ENCODE results near the gene PCSK2. TPM values are rescaled to one million over a fixed set of nuclear protein-coding genes. Genes with fewer than 3 reads are reported as not detected.
"Not testable (repeated sequence)": the region's sequence is repeated elsewhere in the genome, so short reads cannot be mapped to it uniquely, and the experiment has no call there.

Gene PCSK2
- total RNA-seq, 1 donor from 2014 or later = 0.52 TPM

- Histone ChIP-seq H3K9me3 (ENCODE audit: control insufficient read depth in 3 of 3, low read length in 3 of 3) (peaks cover 0 to 2% (median 0%) of the 10 kb centered on the region in 3 donors), H3K27ac (ENCODE audit: low read depth, low read length) (no peak overlapping the region), H3K4me3 (ENCODE audit: low read length in 3 of 3) (no peak overlapping the region), H3K9ac (ENCODE audit: low read depth in 1 of 3, low read length in 3 of 3) (no peak overlapping the region), H3K36me3 (ENCODE audit: control insufficient read depth in 3 of 3, insufficient read depth in 3 of 3, low read length in 3 of 3) (no peaks in the 10 kb centered on the region), H3K4me1 (ENCODE audit: control insufficient read depth in 3 of 3, insufficient read depth in 3 of 3, low read length in 3 of 3) (no peaks in the 10 kb centered on the region), H3K27me3 (ENCODE audit: control insufficient read depth in 3 of 3, insufficient read depth in 3 of 3, low read length in 3 of 3) (no peaks in the 10 kb centered on the region)
Measured at GRCh38 chr20:17210983-17211382, 15.9 kb upstream of the PCSK2 start.

- no peak overlapping the region for H3K9ac ChIP-seq (ENCODE audit: low read depth in 1 of 3, low read length in 3 of 3)
- H3K36me3 ChIP-seq (ENCODE audit: control insufficient read depth in 3 of 3, insufficient read depth in 3 of 3, low read length in 3 of 3) = no peaks in the 10 kb centered on the region
- H3K27ac ChIP-seq (ENCODE audit: low read depth, low read length) = no peak overlapping the region
- H3K4me3 ChIP-seq (ENCODE audit: low read length in 3 of 3) = no peak overlapping the region
- no peaks in the 10 kb centered on the region for H3K4me1 ChIP-seq (ENCODE audit: control insufficient read depth in 3 of 3, insufficient read depth in 3 of 3, low read length in 3 of 3)
- no peaks in the 10 kb centered on the region for H3K27me3 ChIP-seq (ENCODE audit: control insufficient read depth in 3 of 3, insufficient read depth in 3 of 3, low read length in 3 of 3)
- H3K9me3 ChIP-seq (ENCODE audit: control insufficient read depth in 3 of 3, low read length in 3 of 3) = peaks cover 0 to 2% (median 0%) of the 10 kb centered on the region in 3 donors
Measured at GRCh38 chr20:17215167-17215566, 11.7 kb upstream of the PCSK2 start.

- not testable (repeated sequence) for H3K9me3 ChIP-seq (ENCODE audit: control insufficient read depth in 3 of 3, low read length in 3 of 3); H3K4me3 ChIP-seq (ENCODE audit: low read length in 3 of 3); H3K36me3 ChIP-seq (ENCODE audit: control insufficient read depth in 3 of 3, insufficient read depth in 3 of 3, low read length in 3 of 3); H3K27me3 ChIP-seq (ENCODE audit: control insufficient read depth in 3 of 3, insufficient read depth in 3 of 3, low read length in 3 of 3); H3K4me1 ChIP-seq (ENCODE audit: control insufficient read depth in 3 of 3, insufficient read depth in 3 of 3, low read length in 3 of 3); H3K27ac ChIP-seq (ENCODE audit: low read depth, low read length); H3K9ac ChIP-seq (ENCODE audit: low read depth in 1 of 3, low read length in 3 of 3)
Measured at GRCh38 chr20:17219856-17220255, 7.0 kb upstream of the PCSK2 start.

- H3K36me3 ChIP-seq (ENCODE audit: control insufficient read depth in 3 of 3, insufficient read depth in 3 of 3, low read length in 3 of 3) = no peaks in the 10 kb centered on the region
- no peak overlapping the region for H3K4me3 ChIP-seq (ENCODE audit: low read length in 3 of 3)
- H3K4me1 ChIP-seq (ENCODE audit: control insufficient read depth in 3 of 3, insufficient read depth in 3 of 3, low read length in 3 of 3) = peaks cover 2 to 8% (median 3%) of the 10 kb centered on the region in 3 donors
- no peak overlapping the region for H3K27ac ChIP-seq (ENCODE audit: low read depth, low read length)
- no peaks in the 10 kb centered on the region for H3K9me3 ChIP-seq (ENCODE audit: control insufficient read depth in 3 of 3, low read length in 3 of 3)
- no peak overlapping the region for H3K9ac ChIP-seq (ENCODE audit: low read depth in 1 of 3, low read length in 3 of 3)
- peaks cover 25 to 28% (median 28%) of the 10 kb centered on the region in 3 donors for H3K27me3 ChIP-seq (ENCODE audit: control insufficient read depth in 3 of 3, insufficient read depth in 3 of 3, low read length in 3 of 3)
Measured at GRCh38 chr20:17223553-17223952, 3.3 kb upstream of the PCSK2 start.

GRCh38 chr20:17225851-17226409, 910 bp upstream of the PCSK2 start:
- Histone ChIP-seq H3K27ac (ENCODE audit: low read depth, low read length) (no peak overlapping the region), H3K4me1 (ENCODE audit: control insufficient read depth in 3 of 3, insufficient read depth in 3 of 3, low read length in 3 of 3) (peaks cover 2 to 8% (median 3%) of the 10 kb centered on the region in 3 donors), H3K27me3 (ENCODE audit: control insufficient read depth in 3 of 3, insufficient read depth in 3 of 3, low read length in 3 of 3) (peaks cover 30 to 38% (median 32%) of the 10 kb centered on the region in 3 donors), H3K9ac (ENCODE audit: low read depth in 1 of 3, low read length in 3 of 3) (no peak overlapping the region), H3K9me3 (ENCODE audit: control insufficient read depth in 3 of 3, low read length in 3 of 3) (no peaks in the 10 kb centered on the region), H3K4me3 (ENCODE audit: low read length in 3 of 3) (peak overlapping the region in 1 of 3 donors; percentile 42), H3K36me3 (ENCODE audit: control insufficient read depth in 3 of 3, insufficient read depth in 3 of 3, low read length in 3 of 3) (no peaks in the 10 kb centered on the region)

GRCh38 chr20:17227219-17227575, 357 bp downstream of the PCSK2 start:
- Histone ChIP-seq H3K27me3 (ENCODE audit: control insufficient read depth in 3 of 3, insufficient read depth in 3 of 3, low read length in 3 of 3) (peaks cover 30 to 38% (median 32%) of the 10 kb centered on the region in 3 donors), H3K4me1 (ENCODE audit: control insufficient read depth in 3 of 3, insufficient read depth in 3 of 3, low read length in 3 of 3) (peaks cover 2 to 8% (median 3%) of the 10 kb centered on the region in 3 donors), H3K9ac (ENCODE audit: low read depth in 1 of 3, low read length in 3 of 3) (no peak overlapping the region), H3K4me3 (ENCODE audit: low read length in 3 of 3) (no peak overlapping the region), H3K27ac (ENCODE audit: low read depth, low read length) (no peak overlapping the region), H3K9me3 (ENCODE audit: control insufficient read depth in 3 of 3, low read length in 3 of 3) (no peaks in the 10 kb centered on the region), H3K36me3 (ENCODE audit: control insufficient read depth in 3 of 3, insufficient read depth in 3 of 3, low read length in 3 of 3) (no peaks in the 10 kb centered on the region)

DNA sequence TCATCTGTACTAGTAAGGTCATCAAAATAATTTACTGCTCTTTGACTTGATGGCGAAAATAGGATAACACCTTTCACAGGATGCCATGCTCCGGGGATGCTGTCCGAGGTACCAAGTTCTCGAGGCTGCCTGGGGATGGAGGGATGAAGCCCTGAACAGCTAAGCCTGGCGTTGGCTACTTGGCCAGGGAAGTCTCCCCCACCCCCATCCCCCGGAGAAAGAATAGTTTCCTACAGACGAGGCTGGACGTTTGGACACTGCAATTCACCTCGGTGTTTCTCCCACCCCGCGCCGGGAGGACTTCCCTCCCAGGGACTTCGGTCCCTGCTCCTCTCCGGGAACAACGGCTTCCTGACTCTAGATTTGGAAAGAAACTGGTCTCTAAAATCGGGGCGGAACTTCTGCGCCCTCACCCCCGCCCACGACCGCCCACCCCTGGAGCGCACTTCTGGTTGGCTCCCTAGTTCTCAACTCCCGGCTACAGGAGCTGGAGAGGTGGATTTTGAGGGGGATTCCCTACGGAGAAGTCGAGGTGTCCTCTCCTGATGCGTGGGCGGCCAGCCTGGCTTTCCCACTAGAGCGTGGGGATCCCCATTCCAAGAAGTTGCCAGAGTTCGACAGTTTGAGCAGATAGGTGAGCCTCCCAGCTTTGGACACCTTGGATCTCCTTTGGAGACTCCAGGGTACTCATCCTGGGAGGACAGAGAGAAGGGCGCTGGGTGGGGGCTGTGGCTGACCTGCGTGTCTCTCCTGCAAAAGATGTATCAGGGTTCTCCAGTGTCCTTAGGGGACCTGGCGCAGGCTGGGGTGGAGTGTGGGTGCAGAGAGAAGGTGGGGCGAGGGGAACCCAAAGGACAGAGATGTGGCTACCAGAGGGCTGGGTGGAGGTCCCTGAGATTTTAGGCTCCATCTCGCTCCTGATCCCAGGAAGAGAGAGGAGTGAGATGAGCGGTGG, 1.1 kb downstream of the PCSK2 start:
- Histone ChIP-seq H3K9ac (ENCODE audit: low read depth in 1 of 3, low read length in 3 of 3) (no peak overlapping the region), H3K4me3 (ENCODE audit: low read length in 3 of 3) (no peak overlapping the region), H3K27me3 (ENCODE audit: control insufficient read depth in 3 of 3, insufficient read depth in 3 of 3, low read length in 3 of 3) (peaks cover 30 to 38% (median 32%) of the 10 kb centered on the region in 3 donors)

GRCh38 chr20:17228624-17229061, 1.8 kb downstream of the PCSK2 start:
- Histone ChIP-seq H3K9me3 (ENCODE audit: control insufficient read depth in 3 of 3, low read length in 3 of 3) (no peaks in the 10 kb centered on the region), H3K36me3 (ENCODE audit: control insufficient read depth in 3 of 3, insufficient read depth in 3 of 3, low read length in 3 of 3) (no peaks in the 10 kb centered on the region), H3K9ac (ENCODE audit: low read depth in 1 of 3, low read length in 3 of 3) (no peak overlapping the region), H3K4me3 (ENCODE audit: low read length in 3 of 3) (no peak overlapping the region), H3K27me3 (ENCODE audit: control insufficient read depth in 3 of 3, insufficient read depth in 3 of 3, low read length in 3 of 3) (peaks cover 30 to 38% (median 32%) of the 10 kb centered on the region in 3 donors), H3K4me1 (ENCODE audit: control insufficient read depth in 3 of 3, insufficient read depth in 3 of 3, low read length in 3 of 3) (peaks cover 2 to 8% (median 3%) of the 10 kb centered on the region in 3 donors), H3K27ac (ENCODE audit: low read depth, low read length) (no peak overlapping the region)

More for the DNA sequence above, 1.1 kb downstream of the PCSK2 start:
- H3K27ac ChIP-seq (ENCODE audit: low read depth, low read length) = no peak overlapping the region
- peaks cover 2 to 8% (median 3%) of the 10 kb centered on the region in 3 donors for H3K4me1 ChIP-seq (ENCODE audit: control insufficient read depth in 3 of 3, insufficient read depth in 3 of 3, low read length in 3 of 3)
- no peaks in the 10 kb centered on the region for H3K9me3 ChIP-seq (ENCODE audit: control insufficient read depth in 3 of 3, low read length in 3 of 3)
- H3K36me3 ChIP-seq (ENCODE audit: control insufficient read depth in 3 of 3, insufficient read depth in 3 of 3, low read length in 3 of 3) = no peaks in the 10 kb centered on the region

DNA sequence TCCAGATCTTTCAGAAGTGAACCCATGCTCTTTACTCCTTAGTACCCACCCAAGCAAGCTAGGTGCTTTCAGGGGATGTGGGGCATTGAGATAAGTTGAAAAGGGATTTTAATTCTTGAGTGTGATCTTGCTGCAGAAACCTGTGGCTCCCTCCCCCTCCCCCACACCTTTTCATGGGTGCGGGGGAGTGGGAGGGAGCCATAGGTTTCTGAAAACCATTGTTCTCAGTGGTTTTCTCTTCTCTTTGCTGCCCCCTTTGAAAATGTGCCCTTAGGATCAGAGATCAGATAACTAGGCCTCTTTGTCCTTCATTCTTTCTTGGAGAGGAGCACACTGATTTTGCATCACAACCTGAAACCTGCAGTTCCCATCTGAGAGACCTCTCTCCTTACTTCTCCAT, 2.4 kb downstream of the PCSK2 start:
- Histone ChIP-seq H3K36me3 (ENCODE audit: control insufficient read depth in 3 of 3, insufficient read depth in 3 of 3, low read length in 3 of 3) (no peaks in the 10 kb centered on the region), H3K4me3 (ENCODE audit: low read length in 3 of 3) (no peak overlapping the region), H3K9me3 (ENCODE audit: control insufficient read depth in 3 of 3, low read length in 3 of 3) (no peaks in the 10 kb centered on the region), H3K27ac (ENCODE audit: low read depth, low read length) (no peak overlapping the region), H3K4me1 (ENCODE audit: control insufficient read depth in 3 of 3, insufficient read depth in 3 of 3, low read length in 3 of 3) (peaks cover 2 to 8% (median 3%) of the 10 kb centered on the region in 3 donors), H3K27me3 (ENCODE audit: control insufficient read depth in 3 of 3, insufficient read depth in 3 of 3, low read length in 3 of 3) (peaks cover 29 to 35% (median 32%) of the 10 kb centered on the region in 3 donors), H3K9ac (ENCODE audit: low read depth in 1 of 3, low read length in 3 of 3) (no peak overlapping the region)

- H3K27me3 ChIP-seq (ENCODE audit: control insufficient read depth in 3 of 3, insufficient read depth in 3 of 3, low read length in 3 of 3) = peaks cover 4 to 9% (median 4%) of the 10 kb centered on the region in 3 donors
Measured at GRCh38 chr20:17233626-17234025, 6.8 kb downstream of the PCSK2 start.

More at GRCh38 chr20:17233626-17234025, 6.8 kb downstream of the PCSK2 start:
- Histone ChIP-seq H3K4me1 (ENCODE audit: control insufficient read depth in 3 of 3, insufficient read depth in 3 of 3, low read length in 3 of 3) (no peaks in the 10 kb centered on the region), H3K9me3 (ENCODE audit: control insufficient read depth in 3 of 3, low read length in 3 of 3) (no peaks in the 10 kb centered on the region), H3K36me3 (ENCODE audit: control insufficient read depth in 3 of 3, insufficient read depth in 3 of 3, low read length in 3 of 3) (no peaks in the 10 kb centered on the region), H3K27ac (ENCODE audit: low read depth, low read length) (no peak overlapping the region), H3K4me3 (ENCODE audit: low read length in 3 of 3) (no peak overlapping the region), H3K9ac (ENCODE audit: low read depth in 1 of 3, low read length in 3 of 3) (no peak overlapping the region)
